ENCODE measurements around the gene SLC34A1.
A peak's percentile ranks its signal among the peaks of the same experiment; 100 is the strongest.

The SLC34A1 gene

GRCh38 chr5:177362292-177362609 lies 22.0 kb upstream of the SLC34A1 start:
- Mint-ChIP-seq H3K27me3 (no peaks in the 10 kb centered on the region), H3K9me3 (no peaks in the 10 kb centered on the region), H3K36me3 (peaks cover 2% of the 10 kb centered on the region), H3K4me3 (peak overlapping the region; percentile 81), H3K4me1 (peaks cover 79% of the 10 kb centered on the region), H3K27ac (peak overlapping the region; percentile 82)

GRCh38 chr5:177362610-177363507 lies 21.4 kb upstream of the SLC34A1 start:
- Mint-ChIP-seq H3K4me1 (peaks cover 73% of the 10 kb centered on the region), H3K27me3 (no peaks in the 10 kb centered on the region), H3K36me3 (peaks cover 2% of the 10 kb centered on the region), H3K4me3 (peak overlapping the region; percentile 81), H3K27ac (peak overlapping the region; percentile 82), H3K9me3 (no peaks in the 10 kb centered on the region)

GRCh38 chr5:177363565-177363964 lies 20.7 kb upstream of the SLC34A1 start:
- no peaks in the 10 kb centered on the region for H3K27me3 Mint-ChIP-seq
- H3K4me1 Mint-ChIP-seq, result peaks cover 77% of the 10 kb centered on the region
- H3K4me3 Mint-ChIP-seq, result peak overlapping the region; percentile 54
- H3K9me3 Mint-ChIP-seq, result no peaks in the 10 kb centered on the region
- H3K36me3 Mint-ChIP-seq, result peaks cover 2% of the 10 kb centered on the region
- H3K27ac Mint-ChIP-seq, result no peak overlapping the region

GRCh38 chr5:177364159-177364962 lies 19.9 kb upstream of the SLC34A1 start:
- peaks cover 77% of the 10 kb centered on the region for H3K4me1 Mint-ChIP-seq
- no peaks in the 10 kb centered on the region for H3K9me3 Mint-ChIP-seq
- H3K27me3 Mint-ChIP-seq, result no peaks in the 10 kb centered on the region
- no peak overlapping the region for H3K4me3 Mint-ChIP-seq
- peaks cover 7% of the 10 kb centered on the region for H3K36me3 Mint-ChIP-seq
- peak overlapping the region; percentile 81 for H3K27ac Mint-ChIP-seq

GRCh38 chr5:177365845-177366527 lies 18.2 kb upstream of the SLC34A1 start:
- Mint-ChIP-seq H3K4me3 (no peak overlapping the region), H3K4me1 (peaks cover 70% of the 10 kb centered on the region), H3K36me3 (peaks cover 9% of the 10 kb centered on the region), H3K27ac (peak overlapping the region; percentile 35), H3K9me3 (no peaks in the 10 kb centered on the region), H3K27me3 (no peaks in the 10 kb centered on the region)

- no peaks in the 10 kb centered on the region for H3K27me3 Mint-ChIP-seq
- peaks cover 9% of the 10 kb centered on the region for H3K36me3 Mint-ChIP-seq
- H3K27ac Mint-ChIP-seq, result peak overlapping the region; percentile 35
- peaks cover 69% of the 10 kb centered on the region for H3K4me1 Mint-ChIP-seq
- no peaks in the 10 kb centered on the region for H3K9me3 Mint-ChIP-seq
- H3K4me3 Mint-ChIP-seq, result no peak overlapping the region
Measured at GRCh38 chr5:177366528-177367322, 17.5 kb upstream of the SLC34A1 start.

- H3K4me1 Mint-ChIP-seq, result peaks cover 69% of the 10 kb centered on the region
- no peak overlapping the region for H3K4me3 Mint-ChIP-seq
- H3K9me3 Mint-ChIP-seq, result no peaks in the 10 kb centered on the region
- H3K27ac Mint-ChIP-seq, result peak overlapping the region; percentile 51
- peaks cover 9% of the 10 kb centered on the region for H3K36me3 Mint-ChIP-seq
- H3K27me3 Mint-ChIP-seq, result no peaks in the 10 kb centered on the region
Measured at GRCh38 chr5:177367323-177367848, 16.8 kb upstream of the SLC34A1 start.

GRCh38 chr5:177367981-177368868 lies 16.0 kb upstream of the SLC34A1 start:
- Mint-ChIP-seq H3K9me3 (no peaks in the 10 kb centered on the region), H3K27ac (no peak overlapping the region), H3K27me3 (no peaks in the 10 kb centered on the region), H3K4me1 (peaks cover 70% of the 10 kb centered on the region), H3K36me3 (peaks cover 9% of the 10 kb centered on the region), H3K4me3 (no peak overlapping the region)

- Mint-ChIP-seq H3K9me3 (no peaks in the 10 kb centered on the region), H3K36me3 (peaks cover 9% of the 10 kb centered on the region), H3K27me3 (no peaks in the 10 kb centered on the region), H3K4me3 (no peak overlapping the region), H3K4me1 (peaks cover 71% of the 10 kb centered on the region), H3K27ac (peak overlapping the region; percentile 63)
Measured at GRCh38 chr5:177368869-177369644, 15.2 kb upstream of the SLC34A1 start.

- Mint-ChIP-seq H3K36me3 (peaks cover 9% of the 10 kb centered on the region), H3K27ac (peak overlapping the region; percentile 63), H3K4me3 (no peak overlapping the region), H3K27me3 (no peaks in the 10 kb centered on the region), H3K4me1 (peaks cover 71% of the 10 kb centered on the region), H3K9me3 (no peaks in the 10 kb centered on the region)
Measured at GRCh38 chr5:177369645-177370440, 14.4 kb upstream of the SLC34A1 start.

GRCh38 chr5:177370488-177371119 lies 13.6 kb upstream of the SLC34A1 start:
- Mint-ChIP-seq H3K36me3 (peaks cover 9% of the 10 kb centered on the region), H3K4me3 (no peak overlapping the region), H3K9me3 (no peaks in the 10 kb centered on the region), H3K4me1 (peaks cover 72% of the 10 kb centered on the region), H3K27me3 (no peaks in the 10 kb centered on the region), H3K27ac (no peak overlapping the region)

- H3K27me3 Mint-ChIP-seq, result no peaks in the 10 kb centered on the region
- H3K27ac Mint-ChIP-seq, result peak overlapping the region; percentile 68
- no peaks in the 10 kb centered on the region for H3K9me3 Mint-ChIP-seq
- H3K4me3 Mint-ChIP-seq, result peak overlapping the region; percentile 39
- H3K4me1 Mint-ChIP-seq, result peaks cover 70% of the 10 kb centered on the region
- H3K36me3 Mint-ChIP-seq, result peaks cover 9% of the 10 kb centered on the region
Measured at GRCh38 chr5:177371120-177372033, 12.9 kb upstream of the SLC34A1 start.

All from activated naive CD4-positive, alpha-beta T cell treated with anti-CD3 and anti-CD28 coated beads, Interleukin-2, amount 50 U/mL, for 24 hours (primary cell).